Measurements from ENCODE around the gene STAC3. TPM values are rescaled to one million over a fixed set of nuclear protein-coding genes. Genes with fewer than 3 reads are reported as not detected.

Gene STAC3
- total RNA-seq, 1 donor from 2014 or later: 0.75 TPM

- H3K27me3 Mint-ChIP-seq (ENCODE audit: low read depth, unreplicated experiment): peaks cover 20% of the 10 kb centered on the region
- no peak overlapping the region for H3K27ac ChIP-seq (ENCODE audit: low read depth, low read length)
- peaks cover 18% of the 10 kb centered on the region for H3K36me3 ChIP-seq (ENCODE audit: insufficient read depth, low read length)
- peaks cover 28% of the 10 kb centered on the region for H3K27me3 ChIP-seq (ENCODE audit: insufficient read depth, low read length)
- TF ChIP-seq CTCF (IDR thresholded peaks at IDR 0.05; ENCODE audit: insufficient read depth, low read depth, low read length) (no peak), EZH2 (IDR thresholded peaks at IDR 0.05; ENCODE audit: insufficient read depth, low read length) (no peak)
- H2AFZ ChIP-seq (ENCODE audit: low read depth, low read length): no peak overlapping the region
- peak overlapping the region; percentile 41 for H3K27ac Mint-ChIP-seq (ENCODE audit: unreplicated experiment)
- peak overlapping the region; percentile 61 for H3K4me3 Mint-ChIP-seq (ENCODE audit: unreplicated experiment)
- no peak for DNase-seq (ENCODE audit: low read depth)
- no peak overlapping the region for H3K9ac ChIP-seq (ENCODE audit: low read length)
- no peaks in the 10 kb centered on the region for H3K9me3 Mint-ChIP-seq (ENCODE audit: unreplicated experiment)
- no peak overlapping the region for H3K4me3 ChIP-seq (ENCODE audit: insufficient read depth, low read depth, low read length)
- peaks cover 12% of the 10 kb centered on the region for H3K79me2 ChIP-seq (ENCODE audit: insufficient read depth, low read length)
- peaks cover 30% of the 10 kb centered on the region for H3K4me1 ChIP-seq (ENCODE audit: insufficient read depth, low read length)
- H4K20me1 ChIP-seq (ENCODE audit: insufficient read depth, low read length): peaks cover 59% of the 10 kb centered on the region
- H3K9me3 ChIP-seq (ENCODE audit: insufficient read depth, low read depth, low read length): no peaks in the 10 kb centered on the region
- no peak overlapping the region for H3K4me2 ChIP-seq (ENCODE audit: low read length)
- peaks cover 27% of the 10 kb centered on the region for H3K36me3 Mint-ChIP-seq (ENCODE audit: low read depth, unreplicated experiment)
- peaks cover 40% of the 10 kb centered on the region for H3K4me1 Mint-ChIP-seq (ENCODE audit: low read depth, unreplicated experiment)
- no peak for FAIRE-seq
Observed at GRCh38 chr12:57236925-57237595, 13.9 kb downstream of the STAC3 start.

DNA sequence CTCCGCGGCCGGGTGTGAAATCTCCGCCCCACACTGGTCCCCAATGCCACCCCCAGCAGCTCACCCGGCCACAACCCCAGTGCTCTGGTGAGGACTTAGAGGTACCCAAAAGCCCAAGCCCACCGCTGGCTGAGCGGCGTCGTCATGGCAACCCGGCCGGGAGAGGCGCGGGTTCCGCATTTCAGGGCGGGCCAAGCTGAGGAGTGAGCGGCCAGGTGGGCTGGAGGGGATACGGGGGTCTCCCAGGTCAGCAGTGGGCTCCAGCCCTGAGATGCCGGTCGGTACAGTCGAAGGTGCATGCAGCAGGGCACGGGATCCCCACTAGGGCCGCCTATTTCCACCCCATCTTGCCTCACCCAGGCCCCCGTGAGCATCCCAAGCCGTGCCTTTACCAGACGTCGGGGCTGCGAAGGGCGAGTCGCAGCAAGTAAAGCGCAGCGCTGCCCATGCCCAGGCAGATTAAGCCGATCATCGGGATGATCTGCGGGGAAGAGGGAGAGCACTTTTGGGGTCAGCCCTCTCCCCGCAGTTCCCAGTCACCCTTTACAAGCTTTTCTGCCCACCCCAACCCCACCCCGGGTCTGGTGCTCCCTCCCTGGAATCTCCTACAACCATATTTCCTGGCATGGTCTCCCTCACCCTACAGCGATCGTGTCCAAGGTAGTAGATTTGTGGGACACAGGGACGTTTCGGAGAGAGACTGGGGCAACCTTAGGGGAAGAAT is 14.6 kb downstream of the STAC3 start:
- Histone ChIP-seq H3K9ac (ENCODE audit: low read length) (no peak overlapping the region), H3K4me2 (ENCODE audit: low read length) (no peak overlapping the region), H4K20me1 (ENCODE audit: insufficient read depth, low read length) (peaks cover 63% of the 10 kb centered on the region), H3K9me3 (ENCODE audit: insufficient read depth, low read depth, low read length) (no peaks in the 10 kb centered on the region), H3K27ac (ENCODE audit: low read depth, low read length) (no peak overlapping the region), H3K4me1 (ENCODE audit: insufficient read depth, low read length) (peaks cover 29% of the 10 kb centered on the region), H3K4me3 (ENCODE audit: insufficient read depth, low read depth, low read length) (no peak overlapping the region), H3K27me3 (ENCODE audit: insufficient read depth, low read length) (peaks cover 21% of the 10 kb centered on the region), H3K79me2 (ENCODE audit: insufficient read depth, low read length) (peaks cover 19% of the 10 kb centered on the region), H2AFZ (ENCODE audit: low read depth, low read length) (no peak overlapping the region), H3K36me3 (ENCODE audit: insufficient read depth, low read length) (peaks cover 23% of the 10 kb centered on the region)
- peaks cover 15% of the 10 kb centered on the region for H3K27me3 Mint-ChIP-seq (ENCODE audit: low read depth, unreplicated experiment)
- peaks cover 34% of the 10 kb centered on the region for H3K36me3 Mint-ChIP-seq (ENCODE audit: low read depth, unreplicated experiment)
- H3K27ac Mint-ChIP-seq (ENCODE audit: unreplicated experiment): peak overlapping the region; percentile 41
- FAIRE-seq: no peak
- H3K4me1 Mint-ChIP-seq (ENCODE audit: low read depth, unreplicated experiment): peaks cover 44% of the 10 kb centered on the region
- no peak overlapping the region for H3K4me3 Mint-ChIP-seq (ENCODE audit: unreplicated experiment)
- no peak for TF ChIP-seq EZH2 (IDR thresholded peaks at IDR 0.05; ENCODE audit: insufficient read depth, low read length)
- no peak for TF ChIP-seq CTCF (IDR thresholded peaks at IDR 0.05; ENCODE audit: insufficient read depth, low read depth, low read length)
- no peak for DNase-seq (ENCODE audit: low read depth)
- H3K9me3 Mint-ChIP-seq (ENCODE audit: unreplicated experiment): no peaks in the 10 kb centered on the region

All from astrocyte (in vitro differentiated cells and primary cell).